H1 (cell line): ENCODE measurements around the gene ISG15.

Experiments
- ATF3 ChIP-seq: IDR thresholded peaks from 2 replicates; pipeline ENCODE4 v1.6.1; 2011; ENCODE audit warnings: low read depth, mild to moderate bottlenecking, low read length; ENCODE audit not compliant: insufficient read depth
- CHD1 ChIP-seq: IDR thresholded peaks from 2 replicates; pipeline ENCODE4 v1.6.1; 2012; ENCODE audit warnings: low read depth, low read length, improper control_type of control experiment
- CHD7 ChIP-seq: fragments of 300-600 bp; sonication (generic); IDR thresholded peaks from 2 replicates; pipeline ENCODE4 v1.7.1; 2012; ENCODE audit warnings: low read length, moderate library complexity, mild to moderate bottlenecking, inconsistent platforms; ENCODE audit not compliant: insufficient replicate concordance
- CREB1 ChIP-seq: IDR thresholded peaks from 2 replicates; pipeline ENCODE4 v1.6.1; 2012; ENCODE audit warnings: inconsistent platforms
- CTBP2 ChIP-seq: IDR thresholded peaks from 2 replicates; pipeline ENCODE4 v1.7.0; 2011; ENCODE audit warnings: borderline replicate concordance, mild to moderate bottlenecking, moderate library complexity, mixed read lengths, low read length; ENCODE audit not compliant: insufficient read depth, insufficient read length
- CTCF ChIP-seq, 3 experiments: IDR thresholded peaks; 1 replicate in 2 of 3; 2 replicates in 1 of 3; pipeline versions ENCODE4 v1.5.1 to v1.6.1; 2011; ENCODE audit warnings: low read length in 3 of 3, mild to moderate bottlenecking in 3 of 3, inconsistent platforms in 2 of 3, low read depth in 1 of 3, moderate library complexity in 1 of 3; ENCODE audit not compliant: insufficient read depth in 1 of 3; ENCODE audit errors: control extremely low read depth in 1 of 3
- GABPA ChIP-seq: IDR thresholded peaks from 2 replicates; pipeline ENCODE4 v1.6.1; 2011; ENCODE audit warnings: mild to moderate bottlenecking, low read length, moderate library complexity, borderline replicate concordance; ENCODE audit not compliant: insufficient read depth
- HDAC6 ChIP-seq: IDR thresholded peaks from one replicate; pipeline ENCODE4 v1.7.1; 2012; ENCODE audit warnings: low read depth, mild to moderate bottlenecking, inconsistent platforms, low read length, moderate library complexity
- KDM4A ChIP-seq: IDR thresholded peaks from one replicate; pipeline ENCODE4 v1.7.1; 2012; ENCODE audit warnings: low read depth, mild to moderate bottlenecking, moderate library complexity, low read length, inconsistent platforms; ENCODE audit not compliant: severe bottlenecking
- MAX ChIP-seq: IDR thresholded peaks from 2 replicates; pipeline ENCODE4 v1.6.1; 2012; ENCODE audit warnings: inconsistent platforms
- POLR2A ChIP-seq, 2 experiments: IDR thresholded peaks; 1 replicate in 1 of 2; 2 replicates in 1 of 2; pipeline ENCODE4 v1.6.1; 2011; ENCODE audit warnings: low read depth in 2 of 2, low read length in 2 of 2, mild to moderate bottlenecking in 2 of 2; ENCODE audit errors: control extremely low read depth in 1 of 2
- YY1 ChIP-seq: IDR thresholded peaks from 2 replicates; pipeline ENCODE4 v1.6.1; 2011; ENCODE audit warnings: low read depth, mild to moderate bottlenecking, low read length
- ZNF274 ChIP-seq: IDR thresholded peaks from 2 replicates; pipeline ENCODE4 v1.7.0; 2012; ENCODE audit warnings: low read length, borderline replicate concordance; ENCODE audit errors: extremely low read depth

- no peak for TF ChIP-seq CTCF (IDR thresholded peaks at IDR 0.05; ENCODE audit: control extremely low read depth in 1 of 3, insufficient read depth in 1 of 3, low read depth in 1 of 3, low read length in 3 of 3)
- peak; percentile 91 for TF ChIP-seq MAX
- no peak for TF ChIP-seq CTBP2
- no peak for TF ChIP-seq POLR2A (IDR thresholded peaks at IDR 0.05; ENCODE audit: control extremely low read depth in 1 of 2, low read depth in 2 of 2, low read length in 2 of 2)
- peak; percentile 75; the same call in 1 of the 2 replicates for TF ChIP-seq GABPA
- no peak for TF ChIP-seq ZNF274
- TF ChIP-seq KDM4A, result no peak
- no peak for TF ChIP-seq ATF3
- no peak for TF ChIP-seq CHD7
- no peak for TF ChIP-seq CHD1
- 0 out of 2 replicates have a peak, but pooled peaks have one; percentile 7 for TF ChIP-seq CREB1
- no peak for TF ChIP-seq HDAC6
- no peak for TF ChIP-seq YY1
Measured at GRCh38 chr1:1041092-1041523, 27.8 kb downstream of the ISG15 start.
